HG03064 (cell line): ENCODE data around the gene HPS4.
A peak's percentile ranks its signal among the peaks of the same experiment; 100 is the strongest.
"Not testable (repeated sequence)": the region's sequence is repeated elsewhere in the genome, so short reads cannot be mapped to it uniquely, and the experiment has no call there.

Source experiments
- ATAC-seq: cut with Tn5 transposase; IDR thresholded peaks from one replicate; pipeline ENCODE4 v1.9.1; 2021; ENCODE audit warnings: low read depth; ENCODE audit not compliant: unreplicated experiment

Gene HPS4

GRCh38 chr22:26483439-26484359 lies at the start of gene HPS4, which contains the start of gene SRRD:
HPS4 (minus strand) TSS chr22:26483783; CDS start chr22:26481762, 2,021 bp downstream.
SRRD (plus strand) TSS chr22:26483877; CDS start chr22:26483891, 14 bp downstream.
- ATAC-seq, result peak; percentile 50

GRCh38 chr22:26529345-26529744 lies 45.8 kb upstream of the HPS4 start:
- ATAC-seq, result no peak

GRCh38 chr22:26528518-26528917 lies 44.9 kb upstream of the HPS4 start:
- not testable (repeated sequence) for ATAC-seq

- no peak for ATAC-seq
These were observed 44.2 kb upstream of the HPS4 start for GRCh38 chr22:26527574-26528465.

- ATAC-seq, result no peak
These were observed 43.6 kb upstream of the HPS4 start for GRCh38 chr22:26527167-26527566.

- no peak for ATAC-seq
These were observed 42.5 kb upstream of the HPS4 start for GRCh38 chr22:26525946-26526564.

GRCh38 chr22:26524870-26525269 lies 41.3 kb upstream of the HPS4 start:
- ATAC-seq, result no peak

GRCh38 chr22:26522592-26522991 lies 39.0 kb upstream of the HPS4 start:
- ATAC-seq, result no peak

GRCh38 chr22:26522012-26522411 lies 38.4 kb upstream of the HPS4 start:
- ATAC-seq, result no peak

- ATAC-seq, result no peak
These were observed 33.8 kb upstream of the HPS4 start for GRCh38 chr22:26517429-26517828.

- ATAC-seq, result no peak
These were observed 32.9 kb upstream of the HPS4 start for GRCh38 chr22:26516503-26516902.

GRCh38 chr22:26515931-26516330 lies 32.3 kb upstream of the HPS4 start:
- no peak for ATAC-seq

GRCh38 chr22:26514419-26515161 lies 31.0 kb upstream of the HPS4 start:
- no peak for ATAC-seq

- ATAC-seq, result no peak
These were observed 30.3 kb upstream of the HPS4 start for GRCh38 chr22:26513838-26514237.

GRCh38 chr22:26512149-26512793 lies 28.7 kb upstream of the HPS4 start, which contains the start of gene TFIP11:
TFIP11 (minus strand) TSS chr22:26512473; CDS start chr22:26510272, 2,201 bp downstream.
- ATAC-seq, result peak; percentile 90

- no peak for ATAC-seq
These were observed 24.6 kb upstream of the HPS4 start for GRCh38 chr22:26508148-26508547.

- no peak for ATAC-seq
These were observed 20.2 kb upstream of the HPS4 start for GRCh38 chr22:26503758-26504157.

- no peak for ATAC-seq
These were observed 19.3 kb upstream of the HPS4 start for GRCh38 chr22:26502688-26503561.
